GM21390 (cell line): Measurements from ENCODE around the gene TMEM170A.

Source experiments
- ATAC-seq: cut with Tn5 transposase; IDR thresholded peaks from one replicate; pipeline ENCODE4 v1.9.1; 2021; ENCODE audit not compliant: unreplicated experiment

TMEM170A gene

DNA sequence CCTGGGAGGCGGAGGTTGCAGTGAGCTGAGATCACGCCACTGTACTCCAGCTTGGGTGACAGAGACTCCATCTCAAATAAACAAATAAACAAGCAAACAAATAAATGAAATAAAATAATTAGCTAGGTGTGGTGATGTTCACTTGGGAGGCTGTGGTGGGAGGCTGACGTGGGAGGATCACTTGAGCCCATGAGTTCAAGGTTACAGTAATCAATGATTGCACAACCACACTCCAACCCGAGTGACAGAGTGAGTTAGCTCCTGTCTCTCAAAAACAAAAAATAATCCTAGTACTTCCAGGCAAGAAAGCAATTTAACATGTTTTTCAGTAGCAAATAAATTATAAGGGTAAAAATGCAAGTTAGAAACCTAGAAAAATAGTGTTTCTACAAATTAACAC lies 57.5 kb downstream of the TMEM170A start:
- ATAC-seq: no peak

GRCh38 chr16:75402821-75403475 lies 61.5 kb downstream of the TMEM170A start:
- no peak for ATAC-seq

DNA sequence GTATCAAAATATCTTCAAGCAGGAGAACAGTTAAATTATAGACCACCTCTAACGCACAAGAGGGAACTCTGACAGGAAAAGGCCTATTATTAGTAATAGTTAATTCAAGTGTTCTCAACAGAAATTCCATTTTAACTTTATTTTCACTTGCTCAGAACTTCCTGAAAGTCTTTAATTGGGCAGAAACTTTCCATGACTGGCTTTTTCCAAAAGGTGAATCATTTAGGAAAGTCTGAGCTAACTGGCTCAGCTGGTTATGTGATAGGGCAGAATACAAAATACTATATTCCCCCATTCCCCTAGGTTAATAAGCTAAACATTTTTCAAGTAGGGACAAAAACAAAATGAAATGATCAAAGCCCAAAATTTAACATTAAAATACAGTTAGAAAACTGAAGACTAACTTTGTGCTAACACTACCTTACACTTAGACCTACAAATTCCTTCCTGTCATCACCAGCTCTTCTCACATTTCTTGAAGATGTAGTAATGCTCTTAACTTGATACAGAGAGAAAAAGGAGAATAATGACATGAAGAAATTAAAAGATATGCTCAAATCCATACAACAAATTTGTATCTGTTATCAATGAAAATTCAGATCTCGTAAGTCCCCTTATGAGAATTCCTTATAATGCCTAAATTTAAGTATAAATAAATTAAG lies 62.2 kb downstream of the TMEM170A start:
- ATAC-seq: no peak

- ATAC-seq: no peak
Measured at GRCh38 chr16:75401691-75402090, 62.8 kb downstream of the TMEM170A start.

- no peak for ATAC-seq
Measured at GRCh38 chr16:75398333-75398732, 66.2 kb downstream of the TMEM170A start.

DNA sequence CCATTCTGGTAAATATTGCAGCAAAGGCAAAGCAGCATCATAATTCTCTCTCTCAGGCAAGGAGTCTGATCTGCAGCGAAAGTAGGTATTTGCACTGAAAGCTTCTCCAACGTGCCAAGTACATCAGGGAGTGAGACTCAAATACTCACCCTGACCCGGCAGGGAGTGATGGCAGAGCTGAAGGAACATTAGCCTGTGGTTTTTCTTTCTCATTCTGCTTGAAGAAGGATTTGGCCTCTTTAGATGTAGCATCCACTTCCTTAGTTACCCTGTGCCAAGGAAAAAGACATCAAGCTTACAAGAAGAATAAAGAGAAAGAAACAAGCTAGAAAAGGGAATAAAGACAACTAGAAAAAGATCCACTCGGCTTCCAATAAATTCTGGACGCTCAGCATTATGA lies 69.5 kb downstream of the TMEM170A start:
- no peak for ATAC-seq
